ENCODE measurements around the gene TSC22D2. TPM values are rescaled to one million over a fixed set of nuclear protein-coding genes. Genes with fewer than 3 reads are reported as not detected.
A peak's percentile ranks its signal among the peaks of the same experiment; 100 is the strongest.

TSC22D2 gene
- polyA plus RNA-seq, 3 donors: 5.1 to 12.9 (median 5.7) TPM

DNA sequence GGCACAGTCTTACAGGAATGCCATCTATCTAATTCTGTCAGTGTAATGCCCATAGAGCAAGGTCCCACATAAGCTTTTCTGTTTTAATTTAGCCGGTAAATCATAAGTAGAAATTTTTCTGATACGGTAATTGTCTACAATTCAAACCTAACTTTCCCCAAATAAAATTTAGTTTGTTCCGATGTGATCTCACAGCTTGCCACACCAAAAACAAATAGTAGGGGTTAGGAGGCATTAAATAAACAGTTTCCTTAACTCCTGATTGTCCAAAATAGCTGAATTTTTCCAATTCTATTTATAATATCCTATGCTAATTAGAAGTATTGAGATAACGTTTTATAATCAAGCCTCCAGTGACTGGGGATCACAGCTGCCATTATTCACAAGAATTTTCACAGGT is 53.3 kb downstream of the TSC22D2 start:
- intact Hi-C loops (cut with micrococcal nuclease): no loop called here
- H3K4me3 ChIP-seq (replicated peaks in 1 of 3; ENCODE audit: low read depth in 2 of 3, low read length in 3 of 3): no peak overlapping the region
- no peak for DNase-seq
- H3K27me3 ChIP-seq (ENCODE audit: control insufficient read depth in 2 of 2, insufficient read depth in 2 of 2, low read length in 2 of 2): no peaks in the 10 kb centered on the region
- no peak overlapping the region for H2AFZ ChIP-seq (ENCODE audit: insufficient read depth, low read depth, low read length, poor library complexity, severe bottlenecking)
- Mint-ChIP-seq H3K4me3 (no peak overlapping the region), H3K9me3 (no peaks in the 10 kb centered on the region), H3K4me1 (no peaks in the 10 kb centered on the region), H3K36me3 (peaks cover 30 to 34% of the 10 kb centered on the region in 2 donors), H3K27me3 (ENCODE audit: low read depth in 3 of 3) (no peaks in the 10 kb centered on the region), H3K27ac (no peak overlapping the region)
- H3K36me3 ChIP-seq (replicated peaks in 1 of 2; ENCODE audit: control insufficient read depth in 1 of 2, insufficient read depth in 2 of 2, low read length in 2 of 2): peaks cover 28 to 49% of the 10 kb centered on the region in 2 donors
- no peaks in the 10 kb centered on the region for H3K4me1 ChIP-seq (ENCODE audit: control insufficient read depth in 1 of 2, insufficient read depth in 2 of 2, low read length in 2 of 2)
- H3K27ac ChIP-seq (ENCODE audit: low read depth in 1 of 2, low read length in 2 of 2): no peak overlapping the region
- WGBS (ENCODE audit: insufficient coverage): no CpG with 5 or more reads among the region's 4 CpGs
- no peak for TF ChIP-seq CTCF (IDR thresholded peaks at IDR 0.05)
- no peak overlapping the region for H3K4me2 ChIP-seq (replicated peaks; ENCODE audit: extremely low read depth, low read length, poor library complexity, severe bottlenecking)
- H3K9ac ChIP-seq (ENCODE audit: insufficient read depth, low read length, poor library complexity, severe bottlenecking): no peak overlapping the region
- no peaks in the 10 kb centered on the region for H3K79me2 ChIP-seq (ENCODE audit: insufficient read depth, low read length)
- no peaks in the 10 kb centered on the region for H3K9me3 ChIP-seq (replicated peaks in 1 of 2; ENCODE audit: control insufficient read depth in 1 of 2, insufficient read depth in 1 of 2, low read length in 2 of 2)
- peaks cover 4% of the 10 kb centered on the region for H4K20me1 ChIP-seq (ENCODE audit: insufficient read depth, low read length)

DNA sequence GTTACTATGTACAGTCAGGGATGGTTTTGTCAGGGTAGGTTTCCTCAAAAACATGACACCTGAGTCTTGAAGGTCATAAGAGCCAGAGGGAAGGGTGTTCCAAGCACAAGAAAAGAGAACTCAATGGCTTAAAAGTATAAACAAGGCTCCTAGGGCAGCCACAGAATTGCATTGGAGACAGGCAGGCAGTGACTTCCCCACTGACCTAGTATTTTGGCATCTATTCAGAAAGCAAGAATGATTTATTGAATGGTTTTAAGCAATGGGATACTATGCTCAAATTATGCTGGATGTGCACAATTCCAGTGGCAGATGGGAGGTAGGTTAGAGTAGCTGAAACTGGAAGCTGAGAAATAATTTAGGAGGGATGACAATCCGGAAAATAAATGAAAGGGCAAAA is 54.0 kb downstream of the TSC22D2 start:
- no peaks in the 10 kb centered on the region for H3K79me2 ChIP-seq (ENCODE audit: insufficient read depth, low read length)
- H3K4me3 Mint-ChIP-seq: no peak overlapping the region
- H3K27me3 ChIP-seq (ENCODE audit: control insufficient read depth in 2 of 2, insufficient read depth in 2 of 2, low read length in 2 of 2): no peaks in the 10 kb centered on the region
- no peak overlapping the region for H3K27ac ChIP-seq (ENCODE audit: low read depth in 1 of 2, low read length in 2 of 2)
- no peak overlapping the region for H3K4me3 ChIP-seq (replicated peaks in 1 of 3; ENCODE audit: low read depth in 2 of 3, low read length in 3 of 3)
- no peak for DNase-seq
- peaks cover 0 to 1% (median 0%) of the 10 kb centered on the region in 7 donors for H3K9me3 Mint-ChIP-seq
- no peaks in the 10 kb centered on the region for H3K4me1 ChIP-seq (ENCODE audit: control insufficient read depth in 1 of 2, insufficient read depth in 2 of 2, low read length in 2 of 2)
- WGBS (ENCODE audit: insufficient coverage): no CpG with 5 or more reads among the region's 1 CpG
- no peaks in the 10 kb centered on the region for H4K20me1 ChIP-seq (ENCODE audit: insufficient read depth, low read length)
- no peaks in the 10 kb centered on the region for H3K27me3 Mint-ChIP-seq (ENCODE audit: low read depth in 3 of 3)
- no peak overlapping the region for H2AFZ ChIP-seq (ENCODE audit: insufficient read depth, low read depth, low read length, poor library complexity, severe bottlenecking)
- intact Hi-C loops (cut with micrococcal nuclease): no loop called here
- H3K36me3 ChIP-seq (replicated peaks in 1 of 2; ENCODE audit: control insufficient read depth in 1 of 2, insufficient read depth in 2 of 2, low read length in 2 of 2): peaks cover 26 to 42% of the 10 kb centered on the region in 2 donors
- TF ChIP-seq CTCF (IDR thresholded peaks at IDR 0.05): no peak
- H3K4me2 ChIP-seq (replicated peaks; ENCODE audit: extremely low read depth, low read length, poor library complexity, severe bottlenecking): no peak overlapping the region
- H3K9ac ChIP-seq (ENCODE audit: insufficient read depth, low read length, poor library complexity, severe bottlenecking): no peak overlapping the region
- H3K9me3 ChIP-seq (replicated peaks in 1 of 2; ENCODE audit: control insufficient read depth in 1 of 2, insufficient read depth in 1 of 2, low read length in 2 of 2): no peaks in the 10 kb centered on the region
- peak overlapping the region in 1 of 7 donors; percentile 68 for H3K27ac Mint-ChIP-seq
- peaks cover 25 to 32% of the 10 kb centered on the region in 2 donors for H3K36me3 Mint-ChIP-seq
- no peaks in the 10 kb centered on the region for H3K4me1 Mint-ChIP-seq
